GM18861 (cell line): Measurements from ENCODE around the gene CPTP.
"Not testable (repeated sequence)": the region's sequence is repeated elsewhere in the genome, so short reads cannot be mapped to it uniquely, and the experiment has no call there.

Source experiments
- ATAC-seq: cut with Tn5 transposase; IDR thresholded peaks from one replicate; pipeline ENCODE4 v1.9.1; 2021; ENCODE audit not compliant: unreplicated experiment

CPTP gene

DNA sequence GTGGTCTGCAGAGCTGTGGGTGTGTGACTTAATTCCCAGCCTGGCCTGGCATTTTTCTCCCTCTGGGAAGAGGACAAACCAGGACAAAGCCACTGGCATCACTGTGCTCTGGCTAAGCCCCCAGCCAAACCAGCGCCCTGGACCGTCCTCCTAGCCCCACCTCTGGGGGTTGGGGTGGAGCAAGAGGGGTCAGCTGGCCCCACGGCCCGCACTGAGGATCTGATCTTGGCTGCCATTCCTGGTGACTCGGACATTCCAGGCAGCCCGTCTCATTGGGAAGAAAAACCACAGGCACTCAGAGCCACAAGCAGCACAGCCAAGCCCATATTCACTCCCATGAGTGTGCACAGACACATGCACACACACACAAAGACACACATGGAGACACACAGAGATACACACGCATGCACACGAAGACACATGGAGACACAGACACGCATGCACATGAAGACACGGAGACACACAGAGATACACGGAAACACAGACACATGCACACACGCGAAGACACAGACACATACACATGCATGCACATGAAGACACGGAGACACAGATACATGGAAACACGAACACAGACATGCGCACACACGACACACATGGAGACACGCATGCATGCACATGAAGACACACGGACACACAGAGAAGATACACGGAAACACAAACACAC lies 36.0 kb downstream of the CPTP start:
- ATAC-seq, result no peak

DNA sequence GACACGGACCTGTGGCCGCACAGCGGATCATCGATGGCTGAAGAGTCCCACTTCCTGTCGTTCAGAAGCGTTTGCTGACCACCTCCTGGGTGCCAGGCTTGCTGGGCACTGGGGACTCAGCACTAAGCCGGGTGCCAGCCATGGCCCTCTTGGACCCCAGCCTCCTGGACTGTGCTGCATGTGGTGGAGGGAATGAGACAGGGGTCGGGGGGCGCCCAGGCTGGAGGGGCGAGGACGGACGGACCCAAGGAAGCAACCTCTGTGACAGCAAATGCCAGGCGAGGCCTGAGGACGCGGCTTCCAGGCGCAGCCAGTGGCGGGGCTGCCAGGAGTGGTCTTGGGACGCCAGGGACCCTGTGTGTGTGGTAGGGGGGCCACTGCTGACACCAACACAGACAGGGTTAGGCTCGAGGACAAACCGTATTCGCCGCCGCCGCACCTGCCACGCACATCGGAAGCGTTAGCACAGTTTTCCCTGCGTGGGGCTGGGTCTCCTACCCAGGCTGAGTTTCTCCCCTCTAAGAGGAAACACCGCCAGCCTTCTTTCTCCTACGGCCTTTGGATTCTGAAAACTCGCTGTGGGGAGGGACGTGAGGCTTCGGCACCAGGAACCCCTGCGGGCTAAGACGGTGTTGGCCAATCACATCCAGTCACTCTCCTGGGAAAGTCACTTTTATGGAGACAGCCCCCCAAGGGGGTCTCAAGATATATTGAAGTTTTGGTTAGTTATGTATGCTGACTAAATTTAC lies 36.8 kb downstream of the CPTP start:
- no peak for ATAC-seq

DNA sequence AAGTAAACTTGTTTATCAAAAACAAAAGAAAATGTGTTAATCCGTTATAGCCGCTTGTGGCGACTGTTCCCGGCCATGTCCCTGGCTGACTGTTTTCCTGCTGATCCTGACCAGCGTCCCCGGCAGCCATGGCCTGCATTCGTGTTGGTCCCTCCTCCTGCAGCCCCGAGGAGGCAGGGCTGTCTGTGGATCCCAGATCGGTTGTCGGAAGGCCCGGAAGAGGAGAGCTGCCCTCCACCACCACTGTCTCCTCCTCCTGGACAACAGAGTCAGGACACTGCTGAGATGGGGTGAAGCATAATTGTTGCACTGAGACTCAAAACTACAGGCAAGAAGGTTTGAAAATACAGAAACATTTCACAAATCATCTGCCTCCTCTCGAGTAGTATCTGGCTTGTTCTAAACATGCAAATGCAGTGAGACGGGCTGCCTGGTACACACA lies 37.4 kb downstream of the CPTP start:
- ATAC-seq, result no peak

DNA sequence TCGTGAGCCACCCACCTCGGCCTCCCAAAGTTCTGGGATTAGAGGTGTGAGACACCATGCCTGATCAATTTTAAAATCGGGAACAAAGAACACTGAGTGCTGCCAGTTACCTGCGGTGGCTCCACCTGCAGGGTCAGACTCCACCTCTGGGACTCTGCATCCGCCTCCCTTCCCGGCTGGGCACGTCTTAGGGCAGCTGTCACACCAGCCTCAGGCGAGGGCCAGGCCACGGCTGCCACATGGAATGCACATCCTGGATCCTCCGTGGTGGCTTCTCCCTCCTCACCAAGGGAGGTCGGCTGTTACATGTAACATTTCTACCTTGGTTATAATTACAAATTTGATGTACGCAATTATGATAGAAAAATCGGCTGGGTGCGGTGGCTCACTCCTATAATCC lies 39.7 kb downstream of the CPTP start:
- ATAC-seq, result no peak

DNA sequence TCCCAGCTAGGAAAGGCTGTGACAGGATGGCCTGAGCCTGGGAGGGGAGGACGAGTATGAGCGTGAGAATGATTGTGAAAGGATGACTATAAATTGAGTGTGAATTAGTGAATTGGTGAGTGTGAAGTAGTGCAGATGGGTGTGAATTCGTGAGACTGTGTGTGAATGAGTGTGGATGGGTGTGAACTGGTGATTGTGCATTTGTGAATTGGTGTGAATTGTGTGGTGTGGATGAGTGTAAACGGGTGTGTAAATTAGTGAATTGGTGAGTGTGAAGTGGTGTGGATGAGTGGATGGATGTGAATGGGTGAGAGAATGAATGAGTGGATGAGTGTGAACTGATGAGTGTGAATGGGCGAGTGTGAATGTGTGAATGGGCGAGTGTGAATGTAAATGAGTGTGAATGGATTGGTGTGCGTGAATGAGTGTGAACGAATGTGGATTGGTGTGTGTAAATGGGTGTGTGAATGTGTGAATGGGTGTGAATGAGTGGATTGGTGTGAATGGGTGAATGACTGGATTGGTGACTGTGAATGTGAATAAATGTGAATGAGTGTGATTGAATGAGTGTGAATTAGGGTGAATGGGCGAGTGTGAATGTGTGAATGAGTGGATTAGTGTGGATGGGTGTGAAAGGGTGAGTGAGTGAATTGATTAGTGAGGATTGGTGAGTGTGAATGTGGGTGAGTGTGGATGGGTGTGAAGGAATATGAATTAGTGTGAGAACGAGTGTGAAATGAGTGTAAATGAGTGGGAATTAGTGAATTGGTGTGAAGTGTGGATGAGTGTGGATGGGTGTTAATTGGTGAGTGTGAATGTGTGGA lies 41.5 kb downstream of the CPTP start:
- no peak for ATAC-seq

DNA sequence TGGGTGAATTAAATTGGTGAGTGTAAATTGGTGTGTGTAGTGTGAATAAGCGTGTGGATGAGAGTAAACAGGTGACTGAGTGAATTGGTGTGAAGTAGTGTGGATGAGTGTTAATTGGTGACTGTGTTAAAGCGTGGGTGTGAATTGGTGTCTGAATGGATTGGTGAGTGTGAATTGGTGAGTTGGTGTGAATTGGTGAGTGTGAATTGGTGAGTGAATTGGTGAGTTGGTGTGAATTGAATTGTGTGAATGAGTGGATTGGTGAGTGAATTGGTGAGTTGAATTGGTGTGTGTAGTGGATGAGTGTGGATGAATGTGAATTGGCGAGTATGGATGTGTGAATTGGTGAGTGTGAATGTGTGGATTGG lies 42.1 kb downstream of the CPTP start:
- no peak for ATAC-seq

DNA sequence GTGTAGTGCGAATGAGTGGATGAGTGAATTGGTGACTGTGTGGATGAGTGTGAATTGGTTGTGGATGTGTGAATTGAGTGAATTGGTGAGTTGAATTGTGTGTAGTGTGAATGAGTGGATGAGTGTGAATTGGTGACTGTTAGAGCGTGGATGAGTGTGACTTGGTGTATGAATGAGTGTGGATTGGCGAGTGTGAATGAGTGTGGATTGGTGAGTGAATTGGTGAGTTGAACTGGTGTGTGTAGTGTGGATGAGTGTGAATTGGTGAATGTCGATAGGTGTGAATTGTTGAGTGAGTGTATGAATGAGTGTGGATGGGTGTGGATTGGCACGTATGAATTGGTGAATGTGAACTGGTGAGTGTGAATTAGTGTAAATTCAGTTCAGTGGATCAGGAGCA lies 42.7 kb downstream of the CPTP start:
- ATAC-seq, result no peak

DNA sequence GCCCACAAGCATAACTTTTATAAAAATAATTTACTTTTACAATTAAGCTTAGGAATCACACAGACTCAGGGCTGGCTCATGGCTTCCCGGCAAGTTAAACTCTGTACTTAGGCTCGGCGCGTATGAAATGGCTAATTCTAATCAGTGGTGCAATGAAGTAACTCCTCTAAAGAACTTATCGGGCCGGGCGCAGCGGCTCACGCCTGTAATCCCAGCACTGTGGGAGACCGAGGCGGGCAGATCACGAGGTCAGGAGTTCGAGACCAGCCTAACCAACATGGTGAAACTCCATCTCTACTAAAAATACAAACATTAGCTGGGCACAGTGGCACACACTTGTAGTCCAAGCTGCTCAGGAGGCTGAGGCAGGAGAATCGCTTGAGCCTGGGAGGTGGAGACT lies 45.5 kb downstream of the CPTP start:
- ATAC-seq, result not testable (repeated sequence)

DNA sequence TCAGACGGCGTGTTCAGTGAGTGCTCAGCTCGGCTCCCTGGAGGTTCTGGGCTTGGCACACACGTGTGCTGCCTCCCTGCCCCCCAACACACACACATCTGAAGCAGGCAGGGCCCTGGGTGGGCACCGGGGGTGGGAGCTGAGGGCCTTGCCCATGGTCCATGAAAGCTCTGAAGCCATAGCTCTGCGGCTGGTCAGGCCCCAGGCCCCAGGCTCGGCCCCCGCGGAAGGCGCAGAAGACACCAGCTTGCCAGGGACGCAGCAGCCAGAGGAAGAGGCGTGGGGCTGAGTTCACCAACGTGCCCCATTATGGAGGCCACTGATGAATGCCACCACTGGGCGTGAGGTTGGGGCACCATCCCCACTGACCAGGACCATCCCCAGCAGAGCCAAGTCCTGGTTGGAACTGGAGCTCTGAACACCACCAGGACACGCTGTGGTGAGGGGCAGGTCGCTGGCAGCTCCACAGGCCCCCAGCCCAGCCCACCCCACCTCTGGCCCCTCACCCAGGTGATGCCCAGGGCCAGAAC lies 46.2 kb downstream of the CPTP start:
- ATAC-seq, result no peak

DNA sequence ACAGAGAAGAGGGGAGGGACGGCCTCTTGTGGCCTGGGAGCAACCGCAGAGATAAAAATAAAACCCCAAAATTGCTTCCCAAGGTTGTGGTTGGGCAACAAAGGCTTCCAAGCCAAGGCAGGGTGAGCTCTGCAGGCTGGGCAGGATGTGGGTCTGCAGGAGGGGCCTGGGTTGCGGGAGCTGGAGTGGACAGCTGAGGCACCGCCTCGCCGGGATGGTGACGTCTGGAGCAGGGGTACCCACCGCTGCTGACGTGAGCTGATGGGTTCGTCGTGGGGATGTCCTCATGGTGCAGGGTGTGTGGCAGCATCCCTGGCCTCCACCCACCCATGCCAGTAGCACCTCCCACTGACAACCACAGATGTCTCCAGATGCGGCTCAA lies 46.8 kb downstream of the CPTP start:
- ATAC-seq, result no peak

DNA sequence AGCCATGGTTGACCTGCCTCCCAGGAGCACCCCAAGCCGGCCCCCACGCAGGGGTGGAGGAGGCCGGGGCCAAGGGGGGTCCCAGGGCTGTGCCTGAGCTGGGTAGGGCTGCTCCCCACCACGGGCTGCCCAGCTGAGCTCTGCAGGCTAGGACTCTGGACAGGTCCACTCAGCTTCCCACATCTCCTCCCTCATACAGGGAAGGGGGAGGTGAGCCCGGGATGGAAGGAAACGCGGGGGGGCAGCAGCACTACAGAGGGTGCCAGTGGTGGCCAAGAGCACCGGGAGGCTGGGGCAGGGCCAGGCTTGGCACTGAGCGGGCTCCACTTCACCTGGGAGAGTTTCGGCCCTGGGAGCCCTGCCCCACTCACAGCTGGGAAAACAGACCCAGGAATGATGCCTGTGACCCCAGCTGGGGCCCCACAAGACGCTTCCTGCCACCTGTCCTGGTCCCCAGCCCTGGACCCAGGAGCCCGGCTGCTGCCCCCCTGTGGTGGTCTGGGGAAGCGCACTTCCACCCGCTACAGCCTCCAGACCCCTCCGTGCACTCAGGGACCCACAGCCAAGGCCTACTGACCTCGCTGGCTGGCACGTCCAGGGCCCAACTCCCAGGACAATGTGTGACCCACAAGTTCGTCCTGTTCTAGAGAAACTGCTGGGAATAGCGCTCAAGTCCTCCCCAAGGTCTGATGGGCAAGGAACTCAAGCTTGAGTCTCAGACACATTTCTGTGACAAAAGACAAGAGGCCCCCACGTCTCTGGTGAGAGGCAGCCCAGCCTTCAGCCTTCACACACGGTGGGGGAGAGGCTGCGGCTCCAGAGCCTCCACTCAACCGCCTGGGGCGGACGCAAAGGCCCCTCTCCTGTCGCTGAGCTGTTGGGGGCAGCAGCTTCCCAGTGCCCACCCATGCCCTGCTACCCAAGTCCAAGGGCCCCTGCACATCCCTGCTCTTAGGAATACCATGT lies 47.4 kb downstream of the CPTP start:
- no peak for ATAC-seq

DNA sequence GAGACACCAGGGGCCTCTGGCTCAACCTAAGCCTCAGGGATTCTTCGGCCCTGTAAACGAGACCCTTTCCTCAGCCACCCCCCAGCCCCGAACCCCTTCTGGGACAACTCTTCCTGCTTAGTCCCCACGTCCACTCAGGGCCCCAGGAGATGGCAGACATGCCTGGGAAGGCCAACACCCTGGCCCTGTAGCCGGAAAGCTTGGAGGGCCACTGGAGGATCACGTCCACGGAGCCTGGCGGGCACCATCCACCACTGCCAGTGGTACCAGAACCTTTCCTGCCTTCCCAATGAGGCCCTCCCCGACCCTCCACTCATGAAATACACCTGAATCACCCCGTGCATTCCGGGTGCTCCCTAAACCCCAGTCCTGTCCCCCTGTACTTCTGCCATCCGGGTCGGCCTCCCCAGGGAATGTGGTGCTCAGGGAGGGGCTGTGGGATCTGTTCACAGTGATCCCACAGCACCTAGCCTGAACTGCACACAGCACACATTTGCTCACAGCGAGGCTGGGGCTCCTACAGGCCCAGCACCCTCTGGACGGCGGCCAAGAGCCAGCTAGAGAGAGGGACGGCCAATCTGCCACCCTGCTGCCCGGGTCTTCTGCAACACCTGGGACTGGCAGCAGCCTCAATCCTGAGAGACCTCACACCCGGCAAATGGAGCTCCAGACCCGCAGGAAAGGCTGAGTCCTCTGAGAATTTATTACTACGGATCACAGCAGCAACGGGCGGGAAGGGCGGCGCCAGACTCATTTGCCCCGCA lies 48.6 kb downstream of the CPTP start:
- no peak for ATAC-seq

DNA sequence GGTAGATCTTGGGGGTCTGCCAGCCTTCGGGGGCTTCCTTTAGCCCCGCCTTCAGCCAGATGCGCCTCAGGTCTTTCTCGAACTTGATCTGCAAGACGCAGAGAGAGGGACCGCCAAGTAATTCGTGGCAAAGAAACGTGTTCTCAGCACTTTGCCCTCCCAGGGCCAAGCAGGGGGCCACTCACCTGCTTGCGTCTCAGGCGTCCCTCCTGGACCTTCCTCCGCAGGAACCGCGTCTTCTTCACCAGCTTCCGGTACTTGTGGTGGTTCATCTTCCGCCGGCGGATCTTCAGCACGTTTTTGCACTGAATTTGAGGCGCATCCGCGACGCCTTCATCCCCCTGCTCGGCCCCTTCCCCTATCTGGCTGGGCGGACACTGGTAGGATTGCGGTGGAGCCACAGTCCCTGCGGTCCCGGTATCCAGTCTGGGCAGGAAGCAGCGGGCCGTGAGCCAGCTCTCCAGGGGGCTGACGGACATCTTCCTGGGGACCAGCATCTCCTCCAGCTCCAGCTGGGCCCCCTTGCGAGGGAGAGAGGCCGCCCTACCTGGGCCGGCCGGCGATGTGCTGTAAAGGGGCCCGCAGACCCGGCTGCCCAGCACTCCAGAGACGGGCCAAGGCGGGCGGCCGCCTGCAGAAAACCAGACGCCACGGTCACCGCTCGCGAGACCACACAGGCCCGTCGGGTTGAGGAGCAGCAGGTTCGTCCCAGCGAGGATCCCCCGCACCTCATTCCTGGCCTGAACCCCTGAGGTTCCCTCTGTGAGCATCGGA lies 49.4 kb downstream of the CPTP start:
- no peak for ATAC-seq

DNA sequence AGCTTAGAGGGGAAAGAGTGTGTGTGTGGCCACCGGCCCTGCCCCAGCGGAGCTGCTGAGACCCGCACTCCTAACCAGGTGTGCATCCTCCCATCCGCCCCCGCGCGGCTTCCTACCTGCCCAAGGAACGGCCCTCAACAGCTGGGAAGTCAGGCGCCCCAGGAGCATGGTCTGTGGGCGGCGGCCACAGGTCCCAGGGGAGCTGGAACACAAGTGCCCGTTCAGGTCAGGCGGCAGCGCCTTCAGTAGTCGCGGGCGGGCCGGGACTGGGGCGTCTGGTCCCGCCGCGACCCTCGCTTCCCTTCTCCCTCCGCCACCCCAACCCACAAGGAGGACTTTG lies 50.0 kb downstream of the CPTP start:
- peak; percentile 3 for ATAC-seq

DNA sequence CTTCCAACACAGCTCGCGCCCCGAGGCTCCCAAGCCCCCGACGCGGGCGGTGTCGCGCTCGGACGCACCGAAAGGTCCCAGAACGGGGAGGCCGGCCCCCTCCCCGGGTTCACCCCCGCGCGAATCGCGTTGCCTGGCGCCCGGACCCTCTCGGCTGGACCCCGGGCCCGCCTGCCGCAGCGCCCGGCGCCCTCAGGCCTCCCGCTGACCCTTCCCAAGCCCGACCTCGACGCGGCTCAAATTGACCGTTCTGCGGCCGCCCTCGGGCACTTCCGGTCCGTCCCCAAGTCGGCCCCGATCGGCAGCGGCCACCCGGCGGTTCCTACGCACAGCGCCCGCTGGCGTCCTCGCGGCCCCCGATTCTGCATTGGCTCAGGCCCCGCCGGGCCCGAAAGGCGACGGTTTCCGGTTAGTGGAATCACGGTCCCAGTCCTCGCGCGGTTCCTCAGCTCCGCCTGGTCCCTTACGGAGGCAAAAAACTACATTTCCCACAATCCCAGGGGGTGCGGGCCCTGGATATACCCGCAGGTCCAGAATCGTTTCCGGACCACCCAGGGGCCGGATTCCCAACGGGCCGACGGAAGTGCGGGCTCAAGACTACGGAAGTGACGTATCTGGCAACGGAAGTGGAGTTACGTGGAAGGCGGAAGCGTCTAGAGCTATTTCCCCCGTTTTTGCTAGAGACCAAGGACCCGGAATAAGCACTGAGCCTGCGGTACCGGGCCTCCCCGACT lies 50.5 kb downstream of the CPTP start, which contains the start of gene AURKAIP1:
Gene AURKAIP1, minus strand, starts transcription at position 279 of the 734 bp plus-strand sequence. CDS start 451 bp downstream, outside the sequence.
- ATAC-seq, result peak; percentile 80

DNA sequence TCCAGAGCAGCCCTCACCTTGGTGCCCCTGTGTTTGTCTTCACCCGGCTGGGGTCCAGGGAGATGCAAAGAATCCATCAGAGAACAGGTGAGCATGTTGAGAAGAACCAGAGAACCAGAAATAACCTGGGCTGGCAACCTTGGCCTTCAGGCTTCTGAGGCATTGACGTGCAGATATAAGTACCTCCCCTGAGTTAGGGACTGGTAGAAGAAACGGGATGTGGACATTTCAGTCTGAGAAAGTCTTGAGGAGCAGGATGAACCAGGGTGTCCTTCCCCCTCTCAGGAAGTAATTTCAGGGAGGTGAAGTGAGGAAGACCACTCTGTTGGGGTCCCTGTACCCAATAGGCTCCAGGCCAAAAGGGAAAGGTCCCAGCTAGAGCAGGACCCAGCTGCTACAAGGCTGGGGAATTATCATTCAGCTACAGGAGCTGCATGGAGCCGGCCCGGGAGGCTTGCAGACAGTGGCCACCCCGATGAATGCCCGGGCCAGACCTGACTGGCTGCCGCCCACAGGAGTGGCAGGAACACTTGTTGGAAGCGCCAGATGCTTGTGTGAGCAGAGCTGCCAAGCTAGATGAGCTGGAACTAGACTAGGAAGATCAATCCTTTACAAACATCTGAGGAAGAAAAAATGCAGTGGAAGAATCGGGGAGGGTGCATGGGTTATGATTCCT lies 52.1 kb downstream of the CPTP start:
- no peak for ATAC-seq

DNA sequence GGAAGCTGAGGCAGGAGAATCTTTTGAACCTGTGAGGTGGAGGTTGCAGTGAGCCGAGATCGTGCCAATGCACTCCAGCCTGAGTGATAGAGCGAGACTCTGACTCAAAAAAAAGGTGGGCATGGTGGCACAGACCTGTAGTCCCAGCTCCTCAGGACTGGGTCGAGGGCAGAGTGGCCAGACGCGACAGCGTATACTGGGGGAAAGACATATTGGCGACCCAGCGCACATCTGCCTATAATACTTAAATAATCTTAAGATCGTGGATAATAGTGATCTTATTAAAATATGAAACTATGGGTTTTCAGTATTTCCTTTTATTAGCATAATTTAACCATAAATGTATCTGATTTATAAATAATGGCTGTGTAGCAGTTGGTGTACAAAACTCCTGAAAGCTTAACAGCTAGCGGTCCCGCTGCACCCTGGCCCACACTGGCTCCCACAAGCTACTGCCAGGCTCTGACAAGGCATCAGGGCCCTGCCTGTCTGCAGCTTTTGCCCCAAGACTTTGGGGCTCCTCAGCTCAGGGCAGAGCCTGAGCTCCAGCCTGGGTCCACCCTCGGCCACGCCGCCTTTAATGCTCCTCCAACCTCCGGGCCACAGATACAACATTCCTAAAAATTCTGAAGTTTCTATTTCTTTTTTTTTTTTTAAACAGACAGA lies 53.1 kb downstream of the CPTP start:
- no peak for ATAC-seq
